HUDEP-2 (cell line): ENCODE results near the gene LRRC31.

ENCODE experiments used
- DNase-seq, 76 experiments: peaks; one replicate each; lab custom pipeline; 2025; ENCODE audit not compliant: unreplicated experiment in 76 of 76; lab: John Stamatoyannopoulos, UW

The LRRC31 gene

GRCh38 chr3:169813757-169814517 lies 55.8 kb downstream of the LRRC31 start:
- peak in 31 of 76 experiments; percentile 1 to 44 (median 13) for DNase-seq

GRCh38 chr3:169813278-169813677 lies 56.5 kb downstream of the LRRC31 start:
- DNase-seq, result no peak

GRCh38 chr3:169812332-169813235 lies 57.2 kb downstream of the LRRC31 start, which contains the start of the genes LRRC34 and LRRIQ4:
Gene LRRC34, minus strand, starts transcription at chr3:169812904. Its CDS starts 356 bp downstream, at chr3:169812548.
Gene LRRIQ4, plus strand, starts transcription at chr3:169812870. Its CDS starts 9,052 bp downstream, at chr3:169821922.
- DNase-seq, result peak in 75 of 76 experiments; percentile 8 to 86 (median 70)

GRCh38 chr3:169811631-169812331 lies 58.0 kb downstream of the LRRC31 start:
- peak in 41 of 76 experiments; percentile 4 to 57 (median 30) for DNase-seq

GRCh38 chr3:169809230-169809795 lies 60.4 kb downstream of the LRRC31 start:
- DNase-seq, result no peak

GRCh38 chr3:169804681-169805080 lies 65.1 kb downstream of the LRRC31 start:
- no peak for DNase-seq

GRCh38 chr3:169792359-169792758 lies 77.4 kb downstream of the LRRC31 start:
- DNase-seq, result no peak

GRCh38 chr3:169790687-169791429 lies 78.9 kb downstream of the LRRC31 start:
- DNase-seq, result peak in 2 of 76 experiments; percentile 1 to 8

- DNase-seq, result no peak
Observed at GRCh38 chr3:169790219-169790618, 79.5 kb downstream of the LRRC31 start.
